GM12875 (cell line): ENCODE data around the gene FLRT2.

Source experiments
- H3K4me3 ChIP-seq: one replicate; pipeline ENCODE4 v1.5.1; 2011; ENCODE audit warnings: low read depth, low read length, control low read depth
- TF ChIP-seq, protein P1 (sequence below): IDR thresholded peaks from 2 replicates; pipeline ENCODE4 v1.5.1; 2011; ENCODE audit warnings: low read depth, mild to moderate bottlenecking, control low read depth, inconsistent platforms, low read length, moderate library complexity, borderline replicate concordance; ENCODE audit not compliant: insufficient read depth

FLRT2 gene

DNA sequence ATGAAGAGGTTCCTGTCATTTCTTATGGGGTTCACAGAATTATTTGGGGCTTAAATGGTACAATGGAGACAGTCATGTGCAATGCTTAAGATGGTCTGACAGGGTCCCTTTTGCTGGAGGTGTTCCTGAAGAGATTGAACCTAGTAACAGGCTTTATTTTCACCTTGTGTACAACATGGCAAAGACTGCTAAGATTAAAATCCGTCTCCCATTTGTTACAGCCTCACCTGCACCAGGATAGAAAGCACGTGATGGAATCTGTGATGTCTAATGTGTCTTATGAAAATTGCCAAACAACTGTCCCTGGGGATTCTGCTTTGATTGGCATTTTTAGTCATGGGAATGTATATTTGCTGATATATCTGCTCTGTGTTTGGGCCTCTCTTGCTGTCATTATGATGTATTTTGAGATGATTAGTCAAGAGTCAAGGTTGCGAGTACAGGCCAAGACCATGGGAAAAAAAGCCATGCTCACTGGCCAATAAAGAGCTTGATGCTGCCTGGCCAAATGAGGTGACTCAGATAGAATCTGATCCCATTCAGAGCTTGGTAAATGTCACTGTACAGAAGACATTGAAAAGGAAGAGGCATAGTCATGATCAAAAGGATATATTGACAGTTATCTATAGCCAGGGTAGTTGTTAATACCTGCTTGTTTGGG lies 96.1 kb downstream of the FLRT2 start:
- TF ChIP-seq, protein P1, sequence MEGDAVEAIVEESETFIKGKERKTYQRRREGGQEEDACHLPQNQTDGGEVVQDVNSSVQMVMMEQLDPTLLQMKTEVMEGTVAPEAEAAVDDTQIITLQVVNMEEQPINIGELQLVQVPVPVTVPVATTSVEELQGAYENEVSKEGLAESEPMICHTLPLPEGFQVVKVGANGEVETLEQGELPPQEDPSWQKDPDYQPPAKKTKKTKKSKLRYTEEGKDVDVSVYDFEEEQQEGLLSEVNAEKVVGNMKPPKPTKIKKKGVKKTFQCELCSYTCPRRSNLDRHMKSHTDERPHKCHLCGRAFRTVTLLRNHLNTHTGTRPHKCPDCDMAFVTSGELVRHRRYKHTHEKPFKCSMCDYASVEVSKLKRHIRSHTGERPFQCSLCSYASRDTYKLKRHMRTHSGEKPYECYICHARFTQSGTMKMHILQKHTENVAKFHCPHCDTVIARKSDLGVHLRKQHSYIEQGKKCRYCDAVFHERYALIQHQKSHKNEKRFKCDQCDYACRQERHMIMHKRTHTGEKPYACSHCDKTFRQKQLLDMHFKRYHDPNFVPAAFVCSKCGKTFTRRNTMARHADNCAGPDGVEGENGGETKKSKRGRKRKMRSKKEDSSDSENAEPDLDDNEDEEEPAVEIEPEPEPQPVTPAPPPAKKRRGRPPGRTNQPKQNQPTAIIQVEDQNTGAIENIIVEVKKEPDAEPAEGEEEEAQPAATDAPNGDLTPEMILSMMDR = no peak
- no peak overlapping the region for H3K4me3 ChIP-seq

DNA sequence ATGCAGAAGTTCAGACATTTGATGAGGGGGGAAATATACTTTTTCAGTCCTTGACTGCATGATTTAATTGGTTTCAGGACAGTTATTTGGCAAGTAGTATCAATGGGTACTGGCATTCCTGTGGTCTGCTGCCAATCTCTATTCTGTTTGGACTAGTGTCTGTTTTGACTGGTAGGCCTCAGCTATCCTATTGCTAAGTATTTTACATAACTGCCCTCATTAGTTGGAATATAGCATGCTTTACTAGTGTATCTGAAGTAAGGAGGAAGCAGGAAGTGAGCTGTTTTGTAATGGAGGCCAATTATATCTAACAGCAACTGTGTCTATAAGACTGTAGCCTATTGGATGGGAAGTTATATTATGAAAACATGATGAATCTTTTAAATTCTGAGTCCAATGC lies 104.3 kb downstream of the FLRT2 start:
- H3K4me3 ChIP-seq = no peak overlapping the region
- TF ChIP-seq, protein P1 = no peak

DNA sequence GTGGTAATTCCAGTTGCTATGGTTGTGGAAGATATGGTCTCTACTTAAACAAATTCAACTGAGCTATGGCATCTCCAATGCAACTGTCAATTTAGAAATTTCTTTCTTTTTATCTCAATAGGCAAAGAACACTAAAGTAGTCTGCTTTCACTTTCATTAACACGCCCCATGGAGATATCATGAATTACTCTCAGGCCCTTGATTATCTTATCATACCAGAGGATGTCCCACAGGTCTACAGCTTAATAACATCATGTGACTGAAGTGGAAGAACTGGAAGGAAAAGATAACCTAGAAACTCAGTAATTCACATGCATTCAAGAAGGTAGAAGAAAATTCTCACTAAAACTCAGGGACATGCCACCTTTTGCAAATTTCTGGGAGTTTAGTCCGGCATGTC lies 114.3 kb downstream of the FLRT2 start:
- H3K4me3 ChIP-seq = no peak overlapping the region
- TF ChIP-seq, protein P1 = no peak

DNA sequence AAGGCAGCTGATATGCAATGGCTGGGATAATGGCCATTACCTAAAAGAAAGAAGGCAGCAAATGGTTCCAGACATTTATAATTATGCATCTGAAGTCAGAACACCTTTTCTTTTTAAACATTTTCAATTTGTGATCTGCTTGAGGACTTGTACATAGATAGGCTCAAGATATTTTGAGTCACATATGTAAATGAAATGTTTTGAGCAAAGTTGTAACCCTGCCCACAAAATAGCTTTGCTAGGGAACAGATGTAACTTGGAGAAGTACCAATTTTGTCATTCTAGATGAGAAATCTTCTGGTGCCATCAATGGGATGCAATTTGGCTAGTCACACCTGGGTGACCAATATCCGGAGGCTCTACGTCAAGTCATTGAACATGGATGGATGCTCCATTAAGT lies 123.1 kb downstream of the FLRT2 start:
- TF ChIP-seq, protein P1 = no peak
- no peak overlapping the region for H3K4me3 ChIP-seq

DNA sequence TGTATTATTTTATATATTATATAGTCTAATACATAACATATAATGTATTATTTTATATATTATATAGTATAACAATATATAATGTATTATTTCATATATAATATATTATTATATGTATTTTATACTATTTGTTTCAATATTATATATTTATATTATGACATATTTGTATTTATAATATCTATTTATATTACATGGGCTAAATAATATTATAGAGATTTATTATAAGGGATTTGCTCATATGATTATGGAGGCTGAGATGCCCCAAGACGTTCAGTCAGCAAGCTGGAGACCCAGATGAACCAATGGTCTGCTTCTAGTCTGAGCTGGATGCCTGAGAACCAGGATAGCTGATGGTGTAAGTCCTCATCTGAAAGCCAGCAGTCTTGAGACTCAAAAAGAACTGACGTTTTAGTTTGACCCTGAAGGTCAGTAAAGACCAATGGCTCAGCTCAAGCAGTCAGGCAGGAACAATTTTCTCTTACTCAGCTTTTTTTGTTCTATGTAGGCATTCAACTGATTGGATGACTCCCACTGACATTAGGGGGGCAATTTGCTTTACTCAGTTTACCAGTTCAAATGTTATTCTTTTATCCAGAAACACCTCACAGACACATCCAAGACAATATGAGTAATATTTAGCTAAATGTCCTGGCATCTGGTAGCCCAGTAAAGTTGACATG lies 130.4 kb downstream of the FLRT2 start:
- no peak overlapping the region for H3K4me3 ChIP-seq
- TF ChIP-seq, protein P1 = no peak

DNA sequence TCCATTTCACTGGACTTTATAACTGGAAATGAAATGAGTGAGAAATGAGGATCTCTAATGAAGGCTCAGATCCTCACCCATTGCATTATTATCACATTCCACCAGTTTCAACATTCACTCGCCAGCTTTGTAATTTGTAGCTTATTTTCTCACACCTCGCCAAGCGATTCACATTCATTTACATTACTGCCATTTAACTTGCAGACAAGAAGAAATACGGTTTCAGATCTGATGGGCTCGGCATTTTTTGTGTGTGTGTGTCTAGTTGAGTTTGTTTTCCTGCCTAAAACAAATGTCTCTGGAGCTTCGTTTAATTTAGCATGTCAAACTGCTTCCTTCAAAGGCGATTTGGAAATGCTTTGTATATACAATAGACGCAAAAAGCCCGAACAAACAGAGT lies 132.2 kb downstream of the FLRT2 start:
- TF ChIP-seq, protein P1 = no peak
- H3K4me3 ChIP-seq = no peak overlapping the region

DNA sequence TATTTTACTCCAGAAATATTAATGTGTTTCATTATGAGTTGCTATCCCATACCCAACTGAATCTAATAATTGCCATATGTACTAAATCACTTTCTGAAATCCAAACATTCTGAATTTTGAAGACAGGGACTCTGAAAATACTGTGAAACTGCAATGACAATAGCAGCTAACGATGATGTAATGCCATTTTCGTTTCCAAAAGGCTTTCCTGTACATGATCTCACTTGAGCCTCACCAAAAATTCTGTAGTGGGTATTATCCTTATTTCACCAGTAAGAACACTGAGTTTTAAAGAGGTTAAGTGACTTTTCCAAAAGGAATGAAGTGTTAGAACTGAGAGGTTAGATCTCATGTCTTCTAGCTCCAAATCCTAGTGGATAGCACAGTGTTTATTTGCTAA lies 133.3 kb downstream of the FLRT2 start:
- TF ChIP-seq, protein P1 = no peak
- H3K4me3 ChIP-seq = no peak overlapping the region
